HFF-Myc (cell line): ENCODE data around the gene SLC19A2.
A peak's percentile ranks its signal among the peaks of the same experiment; 100 is the strongest.

ENCODE experiments used
- DNase-seq: peaks from one replicate; pipeline ENCODE4 v3.0.0-alpha.2; 2011; ENCODE audit warnings: low read depth; ENCODE audit errors: extremely low read depth
- H3K4me3 ChIP-seq: replicated peaks from 2 replicates; pipeline ENCODE4 v1.5.1; 2011; ENCODE audit warnings: low read depth, mild to moderate bottlenecking, control low read depth, low read length
- CTCF ChIP-seq: IDR thresholded peaks from 2 replicates; pipeline ENCODE4 v1.5.1; 2012; ENCODE audit warnings: mild to moderate bottlenecking, low read depth, low read length, control low read depth; ENCODE audit errors: missing control alignments

The SLC19A2 gene

GRCh38 chr1:169452921-169453320 is 32.8 kb downstream of the SLC19A2 start:
- TF ChIP-seq CTCF: no peak
- no peak overlapping the region for H3K4me3 ChIP-seq
- DNase-seq: no peak

DNA sequence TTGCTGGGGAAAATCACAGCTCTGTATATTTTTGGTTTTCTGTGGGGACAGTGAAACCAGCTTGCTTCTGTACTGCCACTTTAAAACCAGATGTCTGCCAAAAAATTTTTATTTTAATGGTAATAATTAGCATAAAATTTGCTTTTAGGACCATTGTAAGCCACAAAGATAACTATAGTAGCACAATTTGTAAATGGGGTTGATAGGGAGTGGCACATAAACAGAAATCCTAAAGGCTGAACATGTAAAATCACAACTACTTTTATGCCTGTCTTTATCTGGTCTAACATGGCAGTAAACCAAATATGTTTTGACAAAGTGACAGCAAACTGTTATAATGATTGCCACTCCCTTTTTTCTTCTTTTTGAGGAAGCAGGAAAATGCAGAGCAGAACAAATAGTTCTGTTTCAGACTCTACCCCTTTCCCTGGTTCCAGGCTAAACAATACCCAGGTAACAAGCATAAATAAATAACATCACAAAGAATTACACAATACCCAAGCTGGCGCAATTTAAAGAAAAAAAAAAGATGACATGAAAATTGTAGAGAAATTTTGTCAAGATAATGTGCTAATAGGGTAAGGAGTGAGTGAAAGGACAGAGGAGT is 34.4 kb downstream of the SLC19A2 start:
- no peak for TF ChIP-seq CTCF
- DNase-seq: no peak
- H3K4me3 ChIP-seq: no peak overlapping the region

DNA sequence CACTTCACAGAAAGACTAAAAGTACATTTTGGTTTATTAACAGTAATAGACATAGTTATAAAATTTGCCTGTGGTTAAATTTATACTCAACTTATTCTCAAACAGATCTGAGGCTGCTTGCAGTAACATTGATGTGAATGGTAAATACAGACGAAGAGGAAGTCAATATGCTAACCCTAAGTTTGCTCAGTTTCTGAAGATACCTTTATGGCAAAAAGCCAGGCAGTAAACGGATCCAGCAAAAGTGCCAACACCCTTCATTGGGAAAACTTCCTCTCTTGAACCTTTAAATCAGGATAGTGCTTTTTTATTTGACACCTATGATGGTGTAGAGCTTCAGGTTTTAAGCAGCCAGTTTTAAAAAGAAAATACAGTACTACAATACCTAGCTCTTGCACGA is 41.8 kb downstream of the SLC19A2 start:
- DNase-seq: no peak
- TF ChIP-seq CTCF: no peak
- H3K4me3 ChIP-seq: no peak overlapping the region

DNA sequence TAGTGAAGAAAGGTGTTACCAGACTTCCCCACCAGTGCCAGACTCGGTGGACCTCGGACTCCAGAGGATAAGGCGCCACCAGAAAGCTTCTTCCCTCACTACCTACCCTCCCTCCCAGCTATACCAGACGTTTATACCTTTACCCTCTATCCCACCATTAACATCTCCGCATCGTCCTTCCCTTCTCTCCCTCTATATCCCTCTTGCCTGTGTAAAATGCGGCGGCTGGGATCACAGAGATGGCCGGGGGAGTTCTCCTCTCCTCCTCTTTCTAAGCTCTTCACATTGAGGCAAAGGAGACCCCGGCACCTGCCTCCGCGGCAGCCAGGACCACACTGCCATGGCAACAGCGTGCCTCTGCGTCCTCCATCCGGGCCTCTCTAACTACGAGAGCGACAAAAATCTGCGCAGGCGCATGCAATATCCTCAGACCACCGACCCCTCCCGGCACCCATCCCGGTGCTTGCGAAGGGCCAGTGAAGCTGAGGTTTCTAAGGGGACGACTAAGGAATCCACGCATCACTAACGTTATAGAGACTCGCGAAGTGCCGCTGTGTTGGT is 58.6 kb downstream of the SLC19A2 start, which contains the start of gene CCDC181:
Gene CCDC181 (minus strand): TSS at position 394 of the 561 bp plus-strand sequence. CDS start 2,547 bp downstream, outside the sequence.
- TF ChIP-seq CTCF: no peak
- no peak for DNase-seq
- peak within 1 kb of the TSS; percentile 40 for H3K4me3 ChIP-seq

GRCh38 chr1:169426174-169426705 is 59.5 kb downstream of the SLC19A2 start:
- peak overlapping the region; percentile 40; the same call in 1 of the 2 replicates for H3K4me3 ChIP-seq
- no peak for DNase-seq
- no peak for TF ChIP-seq CTCF

- no peak for TF ChIP-seq CTCF
- H3K4me3 ChIP-seq: no peak overlapping the region
- DNase-seq: no peak
These were observed 64.4 kb downstream of the SLC19A2 start for GRCh38 chr1:169421309-169421708.
